ENCODE results near the gene GPX6.
"Not testable (repeated sequence)": the region's sequence is repeated elsewhere in the genome, so short reads cannot be mapped to it uniquely, and the experiment has no call there.

DNA sequence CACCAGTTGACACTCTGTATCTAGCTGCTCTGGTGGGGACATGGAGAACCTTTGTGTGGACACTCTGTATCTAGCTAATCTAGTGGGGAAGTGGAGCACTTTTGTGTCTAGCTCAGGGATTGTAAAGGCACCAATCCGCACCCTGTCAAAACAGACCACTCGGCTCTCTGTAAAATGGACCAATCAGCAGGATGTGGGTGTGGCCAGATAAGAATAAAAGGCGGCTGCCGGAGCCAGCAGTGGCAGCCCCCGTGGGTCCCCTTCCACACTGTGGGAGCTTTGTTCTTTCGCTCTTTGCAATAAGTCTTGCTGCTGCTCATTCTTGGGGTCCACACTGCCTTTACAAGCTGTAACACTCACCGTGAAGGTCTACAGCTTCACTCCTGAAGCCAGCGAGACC, 3.2 kb downstream of the GPX6 start:
- not testable (repeated sequence) for TF ChIP-seq EZH2 (IDR thresholded peaks at IDR 0.05; ENCODE audit: borderline replicate concordance, low read depth, low read length, severe bottlenecking); POLR2AphosphoS5 (IDR thresholded peaks at IDR 0.05; ENCODE audit: insufficient read depth, low read depth, low read length); MYC (IDR thresholded peaks at IDR 0.05; ENCODE audit: low read depth, low read length); POLR2A (IDR thresholded peaks at IDR 0.05; ENCODE audit: low read depth, low read length); GATA2 (IDR thresholded peaks at IDR 0.05; ENCODE audit: insufficient read depth, insufficient read length, low read depth, low read length); JUN (IDR thresholded peaks at IDR 0.05; ENCODE audit: borderline replicate concordance, insufficient read depth, insufficient read length, low read depth); FOS (IDR thresholded peaks at IDR 0.05; ENCODE audit: borderline replicate concordance, insufficient read depth, low read length)
- TF ChIP-seq, protein P1, sequence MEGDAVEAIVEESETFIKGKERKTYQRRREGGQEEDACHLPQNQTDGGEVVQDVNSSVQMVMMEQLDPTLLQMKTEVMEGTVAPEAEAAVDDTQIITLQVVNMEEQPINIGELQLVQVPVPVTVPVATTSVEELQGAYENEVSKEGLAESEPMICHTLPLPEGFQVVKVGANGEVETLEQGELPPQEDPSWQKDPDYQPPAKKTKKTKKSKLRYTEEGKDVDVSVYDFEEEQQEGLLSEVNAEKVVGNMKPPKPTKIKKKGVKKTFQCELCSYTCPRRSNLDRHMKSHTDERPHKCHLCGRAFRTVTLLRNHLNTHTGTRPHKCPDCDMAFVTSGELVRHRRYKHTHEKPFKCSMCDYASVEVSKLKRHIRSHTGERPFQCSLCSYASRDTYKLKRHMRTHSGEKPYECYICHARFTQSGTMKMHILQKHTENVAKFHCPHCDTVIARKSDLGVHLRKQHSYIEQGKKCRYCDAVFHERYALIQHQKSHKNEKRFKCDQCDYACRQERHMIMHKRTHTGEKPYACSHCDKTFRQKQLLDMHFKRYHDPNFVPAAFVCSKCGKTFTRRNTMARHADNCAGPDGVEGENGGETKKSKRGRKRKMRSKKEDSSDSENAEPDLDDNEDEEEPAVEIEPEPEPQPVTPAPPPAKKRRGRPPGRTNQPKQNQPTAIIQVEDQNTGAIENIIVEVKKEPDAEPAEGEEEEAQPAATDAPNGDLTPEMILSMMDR (IDR thresholded peaks at IDR 0.05; ENCODE audit: extremely low read depth in 1 of 2, insufficient read depth in 1 of 2, low read depth in 1 of 2, low read length in 2 of 2), result not testable (repeated sequence)
- TF ChIP-seq, protein P2, sequence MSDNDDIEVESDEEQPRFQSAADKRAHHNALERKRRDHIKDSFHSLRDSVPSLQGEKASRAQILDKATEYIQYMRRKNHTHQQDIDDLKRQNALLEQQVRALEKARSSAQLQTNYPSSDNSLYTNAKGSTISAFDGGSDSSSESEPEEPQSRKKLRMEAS (IDR thresholded peaks at IDR 0.05; ENCODE audit: insufficient read depth, insufficient read length), result not testable (repeated sequence)

All from endothelial cell of umbilical vein (primary cell).